ENCODE measurements around the gene SPEN.

DNA sequence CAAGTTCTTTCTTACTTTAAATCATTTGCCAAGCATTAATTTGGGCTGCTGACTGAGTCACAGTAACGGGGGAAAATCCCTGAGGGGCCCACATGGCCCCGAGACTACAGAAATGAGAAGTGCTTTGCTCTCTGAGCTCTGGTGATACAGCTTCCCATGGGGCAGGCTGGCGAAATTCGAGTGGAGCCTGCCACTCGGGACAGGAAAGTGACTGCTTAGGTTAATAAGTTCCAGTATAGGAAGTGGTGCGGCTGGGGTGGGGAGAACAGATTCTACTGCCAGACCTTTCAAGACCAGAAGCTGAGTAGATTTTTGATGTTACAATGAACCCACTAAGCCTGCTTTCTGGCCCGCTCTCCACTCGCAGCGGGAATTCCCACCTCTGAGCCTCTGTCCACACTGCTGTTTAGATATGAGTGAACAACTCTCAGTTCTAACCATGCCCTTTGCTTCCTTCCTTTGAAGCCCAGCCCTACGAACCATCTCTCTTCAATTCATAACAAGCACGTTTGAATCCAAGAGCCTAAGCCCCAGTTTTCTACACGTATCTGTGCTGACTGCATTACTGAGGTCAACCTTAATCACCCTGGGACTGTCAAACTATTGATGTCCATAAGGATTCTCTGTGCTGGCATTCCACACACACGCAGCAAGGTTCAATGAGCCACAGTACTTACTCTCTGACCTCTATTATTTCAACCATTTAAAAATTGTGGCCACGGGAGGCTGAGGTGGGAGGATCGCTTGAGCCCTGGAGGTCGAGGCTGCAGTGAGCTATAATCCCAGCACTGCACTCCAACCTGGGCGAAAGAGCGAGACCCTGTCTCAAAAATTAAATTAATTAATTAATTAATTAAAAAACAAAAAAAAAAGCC, 118.8 kb downstream of the SPEN start:
- TF ChIP-seq, protein P1, sequence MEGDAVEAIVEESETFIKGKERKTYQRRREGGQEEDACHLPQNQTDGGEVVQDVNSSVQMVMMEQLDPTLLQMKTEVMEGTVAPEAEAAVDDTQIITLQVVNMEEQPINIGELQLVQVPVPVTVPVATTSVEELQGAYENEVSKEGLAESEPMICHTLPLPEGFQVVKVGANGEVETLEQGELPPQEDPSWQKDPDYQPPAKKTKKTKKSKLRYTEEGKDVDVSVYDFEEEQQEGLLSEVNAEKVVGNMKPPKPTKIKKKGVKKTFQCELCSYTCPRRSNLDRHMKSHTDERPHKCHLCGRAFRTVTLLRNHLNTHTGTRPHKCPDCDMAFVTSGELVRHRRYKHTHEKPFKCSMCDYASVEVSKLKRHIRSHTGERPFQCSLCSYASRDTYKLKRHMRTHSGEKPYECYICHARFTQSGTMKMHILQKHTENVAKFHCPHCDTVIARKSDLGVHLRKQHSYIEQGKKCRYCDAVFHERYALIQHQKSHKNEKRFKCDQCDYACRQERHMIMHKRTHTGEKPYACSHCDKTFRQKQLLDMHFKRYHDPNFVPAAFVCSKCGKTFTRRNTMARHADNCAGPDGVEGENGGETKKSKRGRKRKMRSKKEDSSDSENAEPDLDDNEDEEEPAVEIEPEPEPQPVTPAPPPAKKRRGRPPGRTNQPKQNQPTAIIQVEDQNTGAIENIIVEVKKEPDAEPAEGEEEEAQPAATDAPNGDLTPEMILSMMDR (IDR thresholded peaks at IDR 0.05) = no peak
- no peak for TF ChIP-seq POLR2A (IDR thresholded peaks at IDR 0.05)
